GM19240 (cell line): ENCODE data around the gene PAPOLG.
A peak's percentile ranks its signal among the peaks of the same experiment; 100 is the strongest.

Source experiments
- DNase-seq: peaks from one replicate; pipeline ENCODE4 v3.0.0; 2011; ENCODE audit warnings: low spot score; ENCODE audit not compliant: insufficient read length

The PAPOLG gene

DNA sequence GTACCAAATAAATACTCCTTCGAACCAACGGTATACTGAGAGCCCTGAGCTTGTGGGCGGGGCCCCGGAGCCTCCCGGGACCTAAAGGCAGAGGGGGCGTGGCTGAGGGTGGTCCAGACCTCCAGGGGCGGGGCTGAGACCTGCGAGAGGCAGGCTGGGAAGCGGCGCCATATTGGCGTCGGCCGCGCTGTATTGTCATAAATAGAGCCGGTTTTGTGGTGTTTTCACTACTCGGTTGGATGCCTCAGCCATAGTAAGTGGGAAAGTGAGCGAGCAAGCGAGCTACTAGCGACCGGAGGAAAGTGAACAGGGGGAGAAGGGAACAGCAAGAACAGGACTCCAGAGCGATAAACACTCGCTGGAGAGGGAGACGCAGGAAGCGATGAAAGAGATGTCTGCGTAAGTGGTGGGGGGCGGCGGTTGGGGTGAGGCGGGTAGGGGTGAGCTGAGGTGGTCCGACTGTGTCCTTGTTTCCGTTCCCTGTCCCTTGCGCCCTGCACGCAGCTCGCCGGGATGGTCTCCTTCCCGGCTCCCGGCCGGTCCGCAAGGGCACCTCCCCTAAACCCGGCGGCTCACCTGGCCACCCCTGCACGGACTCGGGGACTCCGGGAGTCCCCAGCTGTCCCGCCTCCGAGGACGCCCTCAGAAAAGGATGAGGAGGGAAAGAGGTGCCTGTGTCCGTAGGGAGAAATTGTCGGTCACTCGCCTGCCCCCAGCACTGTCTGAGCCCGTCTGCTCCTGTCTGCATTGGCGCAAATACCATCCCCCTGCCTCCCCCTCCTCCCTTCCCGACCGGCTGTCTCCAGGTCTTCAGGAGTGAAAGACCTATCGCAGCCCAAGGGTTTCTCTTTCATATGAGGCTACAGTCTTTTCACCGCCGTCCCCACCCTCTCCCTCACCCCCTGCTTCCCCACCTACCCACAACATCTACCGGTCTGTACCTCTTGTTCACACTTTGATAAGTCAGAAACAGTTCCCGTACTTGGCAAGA is at the start of gene PAPOLG:
PAPOLG (plus strand) TSS at position 172 of the 991 bp plus-strand sequence; CDS start at position 383, 211 bp downstream.
- peak; percentile 88 for DNase-seq

GRCh38 chr2:60707750-60708371 is 48.2 kb upstream of the PAPOLG start:
- peak; percentile 24 for DNase-seq

DNA sequence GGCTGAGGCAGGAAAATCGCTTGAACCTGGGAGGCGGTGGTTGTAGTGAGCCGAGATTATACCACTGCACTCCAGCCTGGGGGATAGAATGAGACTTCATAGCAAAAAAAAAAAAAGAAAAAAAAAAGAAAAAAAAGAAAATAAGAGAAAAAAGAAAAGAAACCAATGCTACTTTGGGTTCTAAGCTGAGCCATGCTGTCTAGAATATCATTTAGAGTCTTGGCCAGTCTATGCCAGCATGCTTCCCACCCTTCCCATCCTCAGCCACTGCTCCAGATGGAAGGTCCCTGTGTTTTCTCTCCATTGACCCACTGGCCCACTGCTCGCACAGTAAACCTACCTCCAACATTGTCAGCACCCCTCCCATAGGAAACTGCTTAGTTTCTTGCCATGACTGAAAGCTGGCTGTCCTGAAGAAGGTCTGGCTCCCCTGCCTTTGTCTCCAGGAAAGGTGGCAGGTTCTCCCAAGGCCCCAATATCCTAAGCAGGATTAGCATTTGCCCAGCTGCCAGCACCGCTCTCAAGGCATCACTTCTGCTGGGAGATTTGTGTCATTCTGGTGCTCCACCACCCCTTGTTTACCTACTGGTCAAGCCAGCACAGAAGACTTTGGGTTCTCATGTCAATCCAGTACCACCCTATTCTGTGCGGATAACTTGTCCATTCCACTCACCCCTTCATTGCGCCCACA is 47.3 kb upstream of the PAPOLG start:
- no peak for DNase-seq

GRCh38 chr2:60710707-60711106 is 45.4 kb upstream of the PAPOLG start:
- DNase-seq, result no peak

GRCh38 chr2:60715561-60715960 is 40.5 kb upstream of the PAPOLG start:
- DNase-seq, result no peak

GRCh38 chr2:60717691-60718090 is 38.4 kb upstream of the PAPOLG start:
- no peak for DNase-seq

DNA sequence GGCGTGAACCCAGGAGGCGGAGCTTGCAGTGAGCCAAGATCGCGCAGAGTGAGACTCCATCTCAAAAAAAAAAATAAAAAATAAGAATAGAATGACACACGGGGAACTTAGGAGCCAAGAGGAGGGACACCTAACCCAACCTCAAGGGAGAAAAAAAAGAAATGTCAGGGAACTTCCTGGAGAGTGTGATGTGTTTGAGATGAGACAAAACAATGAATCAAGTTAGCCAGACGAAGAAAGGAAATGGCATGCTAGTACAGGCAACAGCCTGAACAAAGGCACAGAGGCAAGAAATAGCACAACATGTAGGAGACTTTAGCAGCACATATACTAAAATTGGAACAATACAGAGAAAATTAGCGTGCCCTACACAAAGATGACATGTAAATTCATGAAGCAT is 36.7 kb upstream of the PAPOLG start:
- DNase-seq, result no peak

- DNase-seq, result no peak
Measured at GRCh38 chr2:60725466-60725865, 30.6 kb upstream of the PAPOLG start.

- no peak for DNase-seq
Measured at GRCh38 chr2:60728855-60729254, 27.2 kb upstream of the PAPOLG start.

GRCh38 chr2:60735496-60736250 is 20.4 kb upstream of the PAPOLG start:
- no peak for DNase-seq

- DNase-seq, result no peak
Measured at GRCh38 chr2:60738679-60739078, 17.4 kb upstream of the PAPOLG start.

DNA sequence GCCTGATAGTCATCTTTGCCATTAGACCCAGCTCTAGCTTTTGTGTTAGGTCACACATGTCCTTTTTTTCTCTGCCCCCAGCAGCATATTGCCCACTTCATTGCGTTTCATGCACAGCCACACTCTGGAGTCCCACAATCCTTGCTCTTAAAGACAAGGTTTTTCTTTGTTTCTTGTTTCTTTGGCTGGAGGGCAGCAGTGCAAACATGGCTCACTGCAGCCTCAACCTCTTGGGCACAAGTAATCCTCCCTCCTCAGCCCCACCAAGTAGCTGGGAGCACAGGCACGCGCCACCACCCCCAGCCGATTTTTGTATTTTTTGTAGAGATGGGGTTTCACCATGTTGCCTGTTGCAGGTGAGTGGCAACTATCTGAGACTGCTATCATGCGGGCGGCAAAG is 16.9 kb upstream of the PAPOLG start:
- no peak for DNase-seq

DNA sequence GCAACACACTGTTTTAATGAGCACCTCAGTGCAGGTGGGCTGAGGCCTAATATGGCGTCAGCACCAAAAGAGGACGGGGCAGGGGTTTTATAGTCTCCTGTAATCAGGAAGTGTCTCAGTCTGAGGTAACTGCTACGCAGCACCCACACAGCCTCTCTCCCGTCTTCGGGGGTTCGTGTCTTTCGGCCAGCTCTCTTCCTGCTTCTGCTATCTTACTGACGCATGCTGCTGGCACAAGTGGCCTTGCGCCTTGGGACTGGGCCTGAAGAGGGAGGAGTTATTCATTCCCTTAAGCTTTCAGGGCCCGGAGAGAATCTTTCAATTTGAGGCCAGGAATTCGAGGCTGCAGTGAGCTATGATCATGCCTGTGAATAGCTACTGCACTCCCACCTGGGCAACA is 14.5 kb upstream of the PAPOLG start:
- DNase-seq, result no peak

- DNase-seq, result no peak
Measured at GRCh38 chr2:60742419-60742818, 13.6 kb upstream of the PAPOLG start.

DNA sequence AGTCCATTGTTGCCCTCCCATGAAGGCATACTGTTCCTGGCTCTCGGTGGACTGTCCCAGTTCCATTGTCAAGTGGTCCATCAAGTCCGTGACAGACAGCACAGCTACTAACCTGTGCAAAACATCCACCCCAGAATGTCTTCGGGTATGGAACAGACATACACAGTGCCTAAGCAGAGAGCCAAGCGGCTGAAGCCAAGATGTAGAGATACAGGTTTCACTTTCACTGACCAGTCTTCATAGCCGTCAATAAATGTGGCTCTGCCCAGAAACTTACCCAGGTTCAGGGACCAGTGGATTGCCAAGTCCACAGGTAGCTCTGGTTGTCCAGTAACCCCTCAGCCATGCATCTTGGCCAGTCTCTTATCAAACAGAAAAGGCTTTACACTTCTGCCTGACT is 10.7 kb upstream of the PAPOLG start:
- no peak for DNase-seq

DNA sequence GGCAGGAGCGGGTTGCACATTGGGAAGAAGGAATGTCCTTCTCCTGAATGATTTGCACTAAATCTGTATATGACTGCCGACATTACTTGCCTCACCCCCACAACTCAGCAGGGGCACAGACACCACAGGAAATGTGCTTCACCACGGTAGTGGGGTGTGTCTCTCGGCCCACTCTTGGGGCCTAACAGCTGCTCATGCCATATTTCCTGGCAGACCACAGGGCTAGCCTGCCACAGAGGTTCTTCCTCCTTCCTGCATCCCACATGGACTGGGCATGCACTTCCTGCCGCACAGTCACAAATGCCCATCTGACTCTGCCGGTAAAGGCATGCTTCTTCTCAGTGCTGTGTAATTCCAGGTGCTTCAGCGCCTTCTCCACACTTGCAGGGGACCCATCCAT is 10.3 kb upstream of the PAPOLG start:
- DNase-seq, result no peak

DNA sequence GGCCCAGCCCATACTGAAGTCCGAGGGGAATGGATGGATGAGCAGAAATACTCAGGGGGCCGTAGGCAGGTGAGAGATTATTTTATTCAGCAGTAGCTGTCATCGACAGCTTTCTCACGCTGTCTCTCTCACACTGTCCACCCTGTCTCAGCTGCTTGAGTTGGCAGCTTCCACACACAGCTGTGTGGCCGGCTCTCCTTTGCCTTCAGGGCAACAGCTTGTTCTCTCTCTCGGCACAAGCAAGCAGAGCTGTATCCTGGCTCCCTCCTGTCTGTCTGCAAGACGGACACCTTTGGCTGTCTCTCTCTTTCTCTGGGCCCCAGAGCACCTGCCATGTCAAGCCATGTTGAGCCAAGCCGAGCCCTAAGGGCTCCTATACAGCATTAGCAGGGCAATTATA is 9.8 kb upstream of the PAPOLG start:
- no peak for DNase-seq

GRCh38 chr2:60759654-60760053 is 3.6 kb downstream of the PAPOLG start:
- no peak for DNase-seq

DNA sequence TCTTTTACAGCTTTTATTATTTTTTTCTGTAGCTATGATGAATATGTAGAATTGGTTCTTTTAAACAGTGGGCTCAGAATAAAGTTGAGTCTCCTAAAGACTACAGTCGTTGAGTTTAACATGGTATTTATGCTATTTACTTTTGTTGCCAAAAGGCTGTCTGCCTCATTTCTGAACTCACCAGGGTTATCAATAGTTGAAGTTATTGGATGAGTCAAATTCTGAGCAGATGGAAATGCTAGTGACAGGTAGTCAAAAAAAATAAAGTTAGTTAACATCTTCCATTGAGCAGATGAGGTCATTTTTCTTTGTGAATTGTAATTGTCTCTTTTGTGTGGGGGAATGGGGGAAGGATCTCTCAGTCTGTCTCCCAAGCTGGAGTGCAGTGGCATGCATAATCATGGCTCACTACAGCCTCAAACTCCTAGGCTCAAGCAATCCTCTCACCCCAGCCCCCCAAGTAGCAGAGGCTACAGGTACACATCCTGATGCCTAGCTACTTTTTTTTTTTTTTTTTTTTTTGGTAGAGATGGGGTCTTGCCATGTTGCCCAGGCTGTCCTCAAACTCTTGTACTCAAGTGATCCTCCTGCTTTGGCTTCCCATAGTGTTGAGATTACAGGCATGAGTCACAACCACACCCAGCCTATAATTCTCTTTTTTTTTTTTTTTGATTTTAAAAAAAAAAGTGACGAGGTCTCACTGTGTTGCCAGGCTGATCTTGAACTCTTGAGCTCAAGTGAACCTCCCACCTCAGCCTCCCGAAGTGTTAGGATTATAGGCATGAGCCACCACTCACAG is 8.9 kb downstream of the PAPOLG start:
- no peak for DNase-seq

GRCh38 chr2:60766283-60766682 is 10.2 kb downstream of the PAPOLG start:
- no peak for DNase-seq

DNA sequence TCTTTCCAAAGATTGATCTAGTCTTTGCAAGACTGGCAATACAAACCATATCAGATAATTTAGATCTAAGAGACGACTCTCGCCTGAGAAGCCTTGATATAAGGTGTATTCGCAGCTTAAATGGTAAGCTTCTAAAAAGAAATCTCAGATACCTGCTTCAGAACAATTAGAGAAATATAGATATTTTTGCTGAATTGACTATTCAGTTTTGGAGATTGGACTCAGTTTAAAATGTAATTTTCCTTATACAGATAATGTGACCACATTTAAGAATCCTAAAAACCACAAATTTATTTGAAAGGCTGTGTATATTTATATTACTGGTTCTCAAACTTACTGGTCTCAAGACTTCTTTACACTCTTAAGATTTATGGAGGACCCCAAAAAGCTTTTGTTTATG is 15.4 kb downstream of the PAPOLG start:
- DNase-seq, result no peak
